ENCODE results near the gene SLC30A2.

The SLC30A2 gene

GRCh38 chr1:26009796-26010447 is 36.0 kb downstream of the SLC30A2 start:
- no peak for DNase-seq (ENCODE audit: low read depth in 1 of 2, low spot score in 1 of 2)
- no peak overlapping the region for H3K4me3 ChIP-seq (replicated peaks; ENCODE audit: insufficient read depth, low read length)
- H3K27ac ChIP-seq (replicated peaks) = no peak overlapping the region
- H3K27me3 ChIP-seq (ENCODE audit: insufficient read depth, poor library complexity, severe bottlenecking) = no peaks in the 10 kb centered on the region
- no peak for TF ChIP-seq CTCF (IDR thresholded peaks at IDR 0.05; ENCODE audit: insufficient read depth, low read length)
- TF ChIP-seq SPI1 (IDR thresholded peaks at IDR 0.05; ENCODE audit: borderline replicate concordance, low read depth) = no peak
- TF ChIP-seq POLR2AphosphoS5 (IDR thresholded peaks at IDR 0.05; ENCODE audit: low read depth) = no peak
- TF ChIP-seq REST (IDR thresholded peaks at IDR 0.05; ENCODE audit: insufficient replicate concordance, low read depth) = no peak
- TF ChIP-seq GABPA (IDR thresholded peaks at IDR 0.05; ENCODE audit: low read depth) = no peak

GRCh38 chr1:26006710-26007109 is 39.2 kb downstream of the SLC30A2 start:
- H3K27ac ChIP-seq (replicated peaks) = no peak overlapping the region
- TF ChIP-seq SPI1 (IDR thresholded peaks at IDR 0.05; ENCODE audit: borderline replicate concordance, low read depth) = no peak
- TF ChIP-seq POLR2AphosphoS5 (IDR thresholded peaks at IDR 0.05; ENCODE audit: low read depth) = no peak
- no peak for TF ChIP-seq GABPA (IDR thresholded peaks at IDR 0.05; ENCODE audit: low read depth)
- no peak for TF ChIP-seq CTCF (IDR thresholded peaks at IDR 0.05; ENCODE audit: insufficient read depth, low read length)
- TF ChIP-seq REST (IDR thresholded peaks at IDR 0.05; ENCODE audit: insufficient replicate concordance, low read depth) = no peak
- no peaks in the 10 kb centered on the region for H3K27me3 ChIP-seq (ENCODE audit: insufficient read depth, poor library complexity, severe bottlenecking)
- H3K4me3 ChIP-seq (replicated peaks; ENCODE audit: insufficient read depth, low read length) = no peak overlapping the region
- no peak for DNase-seq (ENCODE audit: low read depth in 1 of 2, low spot score in 1 of 2)

- Histone ChIP-seq H3K4me3 (replicated peaks; ENCODE audit: insufficient read depth, low read length) (no peak overlapping the region), H3K27me3 (ENCODE audit: insufficient read depth, poor library complexity, severe bottlenecking) (no peaks in the 10 kb centered on the region), H3K27ac (replicated peaks) (no peak overlapping the region)
- TF ChIP-seq GABPA (IDR thresholded peaks at IDR 0.05; ENCODE audit: low read depth) = no peak
- no peak for TF ChIP-seq SPI1 (IDR thresholded peaks at IDR 0.05; ENCODE audit: borderline replicate concordance, low read depth)
- TF ChIP-seq POLR2AphosphoS5 (IDR thresholded peaks at IDR 0.05; ENCODE audit: low read depth) = no peak
- no peak for TF ChIP-seq CTCF (IDR thresholded peaks at IDR 0.05; ENCODE audit: insufficient read depth, low read length)
- no peak for TF ChIP-seq REST (IDR thresholded peaks at IDR 0.05; ENCODE audit: insufficient replicate concordance, low read depth)
- DNase-seq (ENCODE audit: low read depth in 1 of 2, low spot score in 1 of 2) = no peak
Measured at GRCh38 chr1:26005434-26006105, 40.3 kb downstream of the SLC30A2 start.

All from HL-60 (cell line).